CD14-positive monocyte (primary cell): ENCODE results near the gene SLC12A8. TPM values are rescaled to one million over a fixed set of nuclear protein-coding genes. Genes with fewer than 3 reads are reported as not detected.

ENCODE experiments used
- DNase-seq, 3 donors: peaks; one replicate each; pipeline ENCODE4 v3.0.0-alpha.2; 2011 to 2022
- H2AFZ ChIP-seq: 2 replicates; pipeline ENCODE4 v1.6.0; 2012; ENCODE audit warnings: mild to moderate bottlenecking, low read depth, low read length, inconsistent platforms; ENCODE audit not compliant: insufficient read depth, poor library complexity, severe bottlenecking
- H3K27ac ChIP-seq, 2 donors: 1 replicate in 1 of 2; 2 replicates in 1 of 2; pipeline ENCODE4 v1.5.1; 2012 to 2013; ENCODE audit warnings: low read length in 2 of 2, control low read depth in 1 of 2, inconsistent platforms in 1 of 2, low read depth in 1 of 2, mild to moderate bottlenecking in 1 of 2
- H3K27me3 ChIP-seq, 2 donors: one replicate each; pipeline versions ENCODE4 v1.6.0 to v1.6.1; 2011 to 2013; ENCODE audit warnings: low read length in 2 of 2; ENCODE audit not compliant: control insufficient read depth in 2 of 2, insufficient read depth in 2 of 2
- H3K36me3 ChIP-seq, 2 donors: replicated peaks in 1 of 2; 1 replicate in 1 of 2; 2 replicates in 1 of 2; pipeline versions ENCODE4 v1.5.1 to v1.6.1; 2012 to 2013; ENCODE audit warnings: low read length in 2 of 2, control low read depth in 1 of 2, inconsistent platforms in 1 of 2, mild to moderate bottlenecking in 1 of 2; ENCODE audit not compliant: insufficient read depth in 2 of 2, control insufficient read depth in 1 of 2
- H3K4me1 ChIP-seq, 2 donors: 1 replicate in 1 of 2; 2 replicates in 1 of 2; pipeline versions ENCODE4 v1.5.1 to v1.6.1; 2012 to 2013; ENCODE audit warnings: low read length in 2 of 2, control low read depth in 1 of 2, inconsistent platforms in 1 of 2, mild to moderate bottlenecking in 1 of 2, moderate library complexity in 1 of 2; ENCODE audit not compliant: insufficient read depth in 2 of 2, control insufficient read depth in 1 of 2
- H3K4me2 ChIP-seq: replicated peaks from 2 replicates; pipeline ENCODE3; 2012; ENCODE audit warnings: low read length, moderate library complexity, mild to moderate bottlenecking; ENCODE audit not compliant: poor library complexity, severe bottlenecking; ENCODE audit errors: extremely low read depth
- H3K4me3 ChIP-seq, 3 experiments: fragments of 200-600 bp in 1 of 3; sonication (generic) in 1 of 3; replicated peaks in 1 of 3; 1 replicate in 2 of 3; 2 replicates in 1 of 3; pipeline ENCODE4 v1.5.1; 2011 to 2013; ENCODE audit warnings: low read length in 3 of 3, mild to moderate bottlenecking in 3 of 3, control low read depth in 2 of 3, low read depth in 2 of 3, inconsistent platforms in 1 of 3, moderate library complexity in 1 of 3
- H3K79me2 ChIP-seq: 2 replicates; pipeline ENCODE4 v1.6.0; 2012; ENCODE audit warnings: mild to moderate bottlenecking, control low read depth, inconsistent platforms, low read length, moderate library complexity; ENCODE audit not compliant: insufficient read depth
- H3K9ac ChIP-seq: 2 replicates; pipeline ENCODE4 v1.6.0; 2017; ENCODE audit warnings: low read length, mild to moderate bottlenecking; ENCODE audit not compliant: insufficient read depth, poor library complexity, severe bottlenecking
- H3K9me3 ChIP-seq, 2 donors: replicated peaks in 1 of 2; 1 replicate in 1 of 2; 2 replicates in 1 of 2; pipeline versions ENCODE4 v1.5.1 to v1.6.1; 2012 to 2013; ENCODE audit warnings: low read length in 2 of 2, control low read depth in 1 of 2; ENCODE audit not compliant: control insufficient read depth in 1 of 2, insufficient read depth in 1 of 2
- H4K20me1 ChIP-seq: 2 replicates; pipeline ENCODE4 v1.6.0; 2012; ENCODE audit warnings: mild to moderate bottlenecking, low read length, control low read depth, moderate library complexity; ENCODE audit not compliant: insufficient read depth
- H3K27ac Mint-ChIP-seq, 7 donors: one replicate each; pipeline ENCODE4 v1.8.0; 2020; ENCODE audit warnings: mild to moderate bottlenecking in 7 of 7, mixed read lengths in 7 of 7, moderate library complexity in 6 of 7, inconsistent platforms in 2 of 7
- H3K27me3 Mint-ChIP-seq, 3 donors: one replicate each; pipeline ENCODE4 v1.8.0; 2021 to 2022; ENCODE audit warnings: low read depth in 3 of 3, mild to moderate bottlenecking in 3 of 3, mixed read lengths in 3 of 3, moderate library complexity in 3 of 3, inconsistent platforms in 1 of 3
- H3K36me3 Mint-ChIP-seq, 2 donors: one replicate each; pipeline ENCODE4 v1.8.0; 2020; ENCODE audit warnings: mixed read lengths in 2 of 2, inconsistent platforms in 1 of 2, mild to moderate bottlenecking in 1 of 2
- H3K4me1 Mint-ChIP-seq: one replicate; pipeline ENCODE4 v1.8.0; 2020; ENCODE audit warnings: mild to moderate bottlenecking, mixed read lengths
- H3K4me3 Mint-ChIP-seq, 2 donors: one replicate each; pipeline ENCODE4 v1.8.0; 2020; ENCODE audit warnings: mild to moderate bottlenecking in 2 of 2, mixed read lengths in 2 of 2, moderate library complexity in 1 of 2
- H3K9me3 Mint-ChIP-seq, 7 donors: one replicate each; pipeline ENCODE4 v1.8.0; 2020 to 2022; ENCODE audit warnings: mixed read lengths in 7 of 7, mild to moderate bottlenecking in 6 of 7, moderate library complexity in 6 of 7, inconsistent platforms in 2 of 7
- WGBS: methylation state at CpG from one replicate; pipeline ENCODE4 v1.1.5; 2013; ENCODE audit warnings: missing lambda C conversion rate; ENCODE audit not compliant: insufficient coverage; 5-methylcytosine and 5-hydroxymethylcytosine counted together
- intact Hi-C, 2 donors: fragments of 100-400 bp; cut with micrococcal nuclease; formaldehyde crosslinking; loops; one replicate each; pipeline versions ENCODE4 v1.15.0 to v1.15.1; 2023
- polyA plus RNA-seq, 3 donors: library from polyadenylated mRNA; depleted of rRNA in 1 of 3; unstranded in 2 of 3; stranded (reverse) in 1 of 3; fragments of 300-500 nt in 2 of 3; fragments of >200 nt in 1 of 3; fragmentation: Illumina TruSeq in 2 of 3; gene quantifications; 1 replicate in 2 of 3; 2 replicates in 1 of 3; pipeline ENCODE4 v1.2.3, GENCODE V29; 2012 to 2021
- TF ChIP-seq, protein P1 (sequence below): fragments of 200-600 bp; IDR thresholded peaks from one replicate; pipeline ENCODE4 v1.8.0; 2022; ENCODE audit warnings: antibody characterized with exemption, mild to moderate bottlenecking

The SLC12A8 gene
- polyA plus RNA-seq, 3 donors = 0.23 to 0.46 (median 0.35) TPM

- Histone ChIP-seq H3K9me3 (no peaks in the 10 kb centered on the region), H3K27ac (no peak overlapping the region), H3K4me3 (no peak overlapping the region), H3K9ac (no peak overlapping the region), H2AFZ (no peak overlapping the region), H3K27me3 (no peaks in the 10 kb centered on the region), H3K79me2 (no peaks in the 10 kb centered on the region), H4K20me1 (no peaks in the 10 kb centered on the region), H3K36me3 (no peaks in the 10 kb centered on the region), H3K4me1 (peaks cover 7 to 16% of the 10 kb centered on the region in 2 donors), H3K4me2 (peak overlapping the region; percentile 4)
- peak overlapping the region in 4 of 7 donors; percentile 20 to 58 (median 49) for H3K27ac Mint-ChIP-seq
- TF ChIP-seq, protein P1, sequence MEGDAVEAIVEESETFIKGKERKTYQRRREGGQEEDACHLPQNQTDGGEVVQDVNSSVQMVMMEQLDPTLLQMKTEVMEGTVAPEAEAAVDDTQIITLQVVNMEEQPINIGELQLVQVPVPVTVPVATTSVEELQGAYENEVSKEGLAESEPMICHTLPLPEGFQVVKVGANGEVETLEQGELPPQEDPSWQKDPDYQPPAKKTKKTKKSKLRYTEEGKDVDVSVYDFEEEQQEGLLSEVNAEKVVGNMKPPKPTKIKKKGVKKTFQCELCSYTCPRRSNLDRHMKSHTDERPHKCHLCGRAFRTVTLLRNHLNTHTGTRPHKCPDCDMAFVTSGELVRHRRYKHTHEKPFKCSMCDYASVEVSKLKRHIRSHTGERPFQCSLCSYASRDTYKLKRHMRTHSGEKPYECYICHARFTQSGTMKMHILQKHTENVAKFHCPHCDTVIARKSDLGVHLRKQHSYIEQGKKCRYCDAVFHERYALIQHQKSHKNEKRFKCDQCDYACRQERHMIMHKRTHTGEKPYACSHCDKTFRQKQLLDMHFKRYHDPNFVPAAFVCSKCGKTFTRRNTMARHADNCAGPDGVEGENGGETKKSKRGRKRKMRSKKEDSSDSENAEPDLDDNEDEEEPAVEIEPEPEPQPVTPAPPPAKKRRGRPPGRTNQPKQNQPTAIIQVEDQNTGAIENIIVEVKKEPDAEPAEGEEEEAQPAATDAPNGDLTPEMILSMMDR = no peak
- no peaks in the 10 kb centered on the region for H3K36me3 Mint-ChIP-seq
- DNase-seq = peak in 2 of 3 donors; percentile 36 to 49
- intact Hi-C loops = no loop called here
- peaks cover 0 to 3% (median 0%) of the 10 kb centered on the region in 7 donors for H3K9me3 Mint-ChIP-seq
- peaks cover 18% of the 10 kb centered on the region for H3K4me1 Mint-ChIP-seq
- peaks cover 3 to 10% (median 5%) of the 10 kb centered on the region in 3 donors for H3K27me3 Mint-ChIP-seq
- peak overlapping the region in 1 of 2 donors; percentile 48 for H3K4me3 Mint-ChIP-seq
- WGBS = 0% methylated on average over 1 of the region's 6 CpGs
These were observed 133.4 kb downstream of the SLC12A8 start for GRCh38 chr3:125078951-125079674.

- Histone ChIP-seq H3K4me2 (no peak overlapping the region), H3K4me3 (no peak overlapping the region), H2AFZ (no peak overlapping the region), H3K27ac (no peak overlapping the region), H3K36me3 (no peaks in the 10 kb centered on the region), H3K79me2 (no peaks in the 10 kb centered on the region), H3K9ac (no peak overlapping the region), H3K9me3 (no peaks in the 10 kb centered on the region), H3K4me1 (peaks cover 7 to 16% of the 10 kb centered on the region in 2 donors), H3K27me3 (no peaks in the 10 kb centered on the region), H4K20me1 (no peaks in the 10 kb centered on the region)
- Mint-ChIP-seq H3K4me1 (peaks cover 18% of the 10 kb centered on the region), H3K27ac (no peak overlapping the region), H3K4me3 (no peak overlapping the region), H3K27me3 (peaks cover 2 to 9% (median 5%) of the 10 kb centered on the region in 3 donors), H3K36me3 (no peaks in the 10 kb centered on the region), H3K9me3 (peaks cover 0 to 3% (median 0%) of the 10 kb centered on the region in 7 donors)
- intact Hi-C loops = no loop called here
- no CpG with 5 or more reads among the region's 3 CpGs for WGBS
- TF ChIP-seq, protein P1 = no peak
- DNase-seq = no peak
These were observed 134.7 kb downstream of the SLC12A8 start for GRCh38 chr3:125077864-125078263.
